Mammary epithelial cell (primary cell): ENCODE measurements around the gene SERAC1.

ENCODE experiments used
- EZH2 ChIP-seq: IDR thresholded peaks from 2 replicates; pipeline ENCODE4 v1.6.1; 2012; ENCODE audit warnings: low read length, inconsistent platforms, borderline replicate concordance
- TF ChIP-seq, protein P1 (sequence below), 2 donors: IDR thresholded peaks in 1 of 2; conservative IDR thresholded peaks in 1 of 2; 2 replicates each; pipeline ENCODE4 v1.5.1; 2011 to 2012; ENCODE audit warnings: inconsistent platforms in 2 of 2, low read length in 2 of 2, mild to moderate bottlenecking in 2 of 2, control low read depth in 1 of 2, low read depth in 1 of 2; ENCODE audit not compliant: insufficient read depth in 1 of 2; ENCODE audit errors: extremely low read depth in 1 of 2

DNA sequence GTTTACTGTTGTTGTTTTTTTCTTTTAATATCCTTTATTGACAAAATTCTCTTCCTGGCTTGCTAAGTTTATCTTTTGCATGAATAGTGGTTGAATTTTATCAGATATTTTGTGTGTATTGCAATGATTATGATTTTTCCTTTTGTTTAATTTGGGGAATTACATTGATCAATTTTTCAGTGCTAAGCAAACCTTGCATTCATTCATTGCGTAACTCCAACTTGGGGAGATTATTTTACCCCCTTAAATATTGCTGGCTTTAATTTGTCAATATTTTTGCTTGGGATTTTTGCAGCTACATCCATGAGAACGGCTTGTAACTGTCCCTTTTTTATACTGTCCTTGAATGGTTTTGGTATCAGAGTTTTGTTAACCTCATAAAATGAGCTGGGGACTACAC is 63.4 kb downstream of the SERAC1 start:
- TF ChIP-seq, protein P1, sequence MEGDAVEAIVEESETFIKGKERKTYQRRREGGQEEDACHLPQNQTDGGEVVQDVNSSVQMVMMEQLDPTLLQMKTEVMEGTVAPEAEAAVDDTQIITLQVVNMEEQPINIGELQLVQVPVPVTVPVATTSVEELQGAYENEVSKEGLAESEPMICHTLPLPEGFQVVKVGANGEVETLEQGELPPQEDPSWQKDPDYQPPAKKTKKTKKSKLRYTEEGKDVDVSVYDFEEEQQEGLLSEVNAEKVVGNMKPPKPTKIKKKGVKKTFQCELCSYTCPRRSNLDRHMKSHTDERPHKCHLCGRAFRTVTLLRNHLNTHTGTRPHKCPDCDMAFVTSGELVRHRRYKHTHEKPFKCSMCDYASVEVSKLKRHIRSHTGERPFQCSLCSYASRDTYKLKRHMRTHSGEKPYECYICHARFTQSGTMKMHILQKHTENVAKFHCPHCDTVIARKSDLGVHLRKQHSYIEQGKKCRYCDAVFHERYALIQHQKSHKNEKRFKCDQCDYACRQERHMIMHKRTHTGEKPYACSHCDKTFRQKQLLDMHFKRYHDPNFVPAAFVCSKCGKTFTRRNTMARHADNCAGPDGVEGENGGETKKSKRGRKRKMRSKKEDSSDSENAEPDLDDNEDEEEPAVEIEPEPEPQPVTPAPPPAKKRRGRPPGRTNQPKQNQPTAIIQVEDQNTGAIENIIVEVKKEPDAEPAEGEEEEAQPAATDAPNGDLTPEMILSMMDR (conservative IDR thresholded peaks at IDR 0.05 in 1 of 2, IDR thresholded peaks at IDR 0.05 in 1 of 2; ENCODE audit: extremely low read depth in 1 of 2, insufficient read depth in 1 of 2, low read depth in 1 of 2, low read length in 2 of 2), result no peak
- no peak for TF ChIP-seq EZH2
